ENCODE measurements around the gene LRRC8D.

DNA sequence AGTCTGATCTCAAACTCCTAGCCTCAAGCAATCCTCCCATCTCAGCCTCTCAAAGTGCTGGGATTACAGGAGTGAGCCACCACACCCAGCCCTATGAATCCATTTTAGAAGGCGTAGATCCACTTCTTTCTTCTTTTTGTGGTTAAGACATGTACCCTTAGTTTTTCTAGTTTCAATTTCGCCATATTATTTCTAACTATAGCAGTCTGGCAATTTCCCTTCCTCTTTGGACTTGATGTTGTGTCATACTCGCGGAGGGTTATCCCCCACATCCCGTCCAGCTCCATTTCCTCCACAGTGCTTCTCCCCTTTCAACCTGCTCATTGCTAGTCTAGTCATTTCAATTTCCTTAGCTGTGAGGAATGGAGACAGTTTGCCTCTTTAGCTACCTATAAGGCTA lies 5.2 kb upstream of the LRRC8D start:
- no peak for TF ChIP-seq POLR2A (IDR thresholded peaks at IDR 0.05)
- TF ChIP-seq, protein P1, sequence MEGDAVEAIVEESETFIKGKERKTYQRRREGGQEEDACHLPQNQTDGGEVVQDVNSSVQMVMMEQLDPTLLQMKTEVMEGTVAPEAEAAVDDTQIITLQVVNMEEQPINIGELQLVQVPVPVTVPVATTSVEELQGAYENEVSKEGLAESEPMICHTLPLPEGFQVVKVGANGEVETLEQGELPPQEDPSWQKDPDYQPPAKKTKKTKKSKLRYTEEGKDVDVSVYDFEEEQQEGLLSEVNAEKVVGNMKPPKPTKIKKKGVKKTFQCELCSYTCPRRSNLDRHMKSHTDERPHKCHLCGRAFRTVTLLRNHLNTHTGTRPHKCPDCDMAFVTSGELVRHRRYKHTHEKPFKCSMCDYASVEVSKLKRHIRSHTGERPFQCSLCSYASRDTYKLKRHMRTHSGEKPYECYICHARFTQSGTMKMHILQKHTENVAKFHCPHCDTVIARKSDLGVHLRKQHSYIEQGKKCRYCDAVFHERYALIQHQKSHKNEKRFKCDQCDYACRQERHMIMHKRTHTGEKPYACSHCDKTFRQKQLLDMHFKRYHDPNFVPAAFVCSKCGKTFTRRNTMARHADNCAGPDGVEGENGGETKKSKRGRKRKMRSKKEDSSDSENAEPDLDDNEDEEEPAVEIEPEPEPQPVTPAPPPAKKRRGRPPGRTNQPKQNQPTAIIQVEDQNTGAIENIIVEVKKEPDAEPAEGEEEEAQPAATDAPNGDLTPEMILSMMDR (IDR thresholded peaks at IDR 0.05): no peak
